GM23338 (cell line): Measurements from ENCODE around the gene DDX54.

Experiments
- CREB1 ChIP-seq: fragments of 250-450 bp; sonication (Bioruptor Pico); IDR thresholded peaks from 2 replicates; pipeline ENCODE4 v1.5.0; 2020; ENCODE audit warnings: low read depth, mild to moderate bottlenecking, moderate library complexity
- EZH2 ChIP-seq: fragments of 200-600 bp; sonication (generic); IDR thresholded peaks from one replicate; pipeline ENCODE4 v1.8.0; 2017; ENCODE audit warnings: antibody characterized with exemption, mild to moderate bottlenecking, low read depth; ENCODE audit not compliant: unreplicated experiment
- EZH2phosphoT487 ChIP-seq: fragments of 200-600 bp; sonication (generic); IDR thresholded peaks from one replicate; pipeline ENCODE4 v1.8.1; 2018; ENCODE audit warnings: antibody characterized with exemption; ENCODE audit not compliant: unreplicated experiment
- JUNB ChIP-seq: IDR thresholded peaks from one replicate; pipeline ENCODE4 v1.6.1; 2016; ENCODE audit warnings: antibody characterized with exemption; ENCODE audit not compliant: unreplicated experiment
- NANOG ChIP-seq: IDR thresholded peaks from 2 replicates; pipeline ENCODE4 v1.6.1; 2016; ENCODE audit warnings: antibody characterized with exemption, borderline replicate concordance
- POLR2AphosphoS5 ChIP-seq: IDR thresholded peaks from 2 replicates; pipeline ENCODE4 v1.6.1; 2016; ENCODE audit warnings: antibody characterized with exemption, low read depth
- REST ChIP-seq: IDR thresholded peaks from one replicate; pipeline ENCODE4 v1.6.1; 2018; ENCODE audit warnings: antibody characterized with exemption; ENCODE audit not compliant: unreplicated experiment
- STAT1 ChIP-seq: IDR thresholded peaks from one replicate; pipeline ENCODE4 v1.6.1; 2016; ENCODE audit warnings: antibody characterized with exemption; ENCODE audit not compliant: unreplicated experiment
- ZNF114 ChIP-seq: fragments of 250-450 bp; sonication (Bioruptor Pico); IDR thresholded peaks from 2 replicates; pipeline ENCODE4 v1.5.0; 2020; ENCODE audit warnings: mild to moderate bottlenecking, moderate library complexity
- ZNF331 ChIP-seq: fragments of 250-450 bp; sonication (Bioruptor Pico); IDR thresholded peaks from 2 replicates; pipeline ENCODE4 v1.5.0; 2020; ENCODE audit warnings: low read depth, mild to moderate bottlenecking, moderate library complexity
- TF ChIP-seq, protein P1 (sequence below), 2 experiments: fragments of 200-600 bp in 1 of 2; sonication (generic) in 1 of 2; conservative IDR thresholded peaks; 2 replicates each; pipeline versions ENCODE4 v1.5.1 to v1.6.1; 2016 to 2017; ENCODE audit warnings: antibody characterized with exemption in 2 of 2, low read depth in 2 of 2, mild to moderate bottlenecking in 2 of 2, moderate library complexity in 1 of 2
- TF ChIP-seq, protein P2 (sequence below): IDR thresholded peaks from 2 replicates; pipeline ENCODE4 v1.6.1; 2016; ENCODE audit warnings: antibody characterized with exemption
- TF ChIP-seq, protein P3 (sequence below): fragments of 250-450 bp; sonication (Bioruptor Pico); IDR thresholded peaks from 2 replicates; pipeline ENCODE4 v1.5.0; 2020; ENCODE audit warnings: mild to moderate bottlenecking, moderate library complexity

- TF ChIP-seq, protein P1, sequence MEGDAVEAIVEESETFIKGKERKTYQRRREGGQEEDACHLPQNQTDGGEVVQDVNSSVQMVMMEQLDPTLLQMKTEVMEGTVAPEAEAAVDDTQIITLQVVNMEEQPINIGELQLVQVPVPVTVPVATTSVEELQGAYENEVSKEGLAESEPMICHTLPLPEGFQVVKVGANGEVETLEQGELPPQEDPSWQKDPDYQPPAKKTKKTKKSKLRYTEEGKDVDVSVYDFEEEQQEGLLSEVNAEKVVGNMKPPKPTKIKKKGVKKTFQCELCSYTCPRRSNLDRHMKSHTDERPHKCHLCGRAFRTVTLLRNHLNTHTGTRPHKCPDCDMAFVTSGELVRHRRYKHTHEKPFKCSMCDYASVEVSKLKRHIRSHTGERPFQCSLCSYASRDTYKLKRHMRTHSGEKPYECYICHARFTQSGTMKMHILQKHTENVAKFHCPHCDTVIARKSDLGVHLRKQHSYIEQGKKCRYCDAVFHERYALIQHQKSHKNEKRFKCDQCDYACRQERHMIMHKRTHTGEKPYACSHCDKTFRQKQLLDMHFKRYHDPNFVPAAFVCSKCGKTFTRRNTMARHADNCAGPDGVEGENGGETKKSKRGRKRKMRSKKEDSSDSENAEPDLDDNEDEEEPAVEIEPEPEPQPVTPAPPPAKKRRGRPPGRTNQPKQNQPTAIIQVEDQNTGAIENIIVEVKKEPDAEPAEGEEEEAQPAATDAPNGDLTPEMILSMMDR (conservative IDR thresholded peaks at IDR 0.05; ENCODE audit: low read depth in 2 of 2): no peak
- TF ChIP-seq JUNB (no peak), POLR2AphosphoS5 (no peak), REST (no peak), CREB1 (CRISPR knock-in tag) (no peak), NANOG (no peak), EZH2 (no peak), ZNF114 (CRISPR knock-in tag) (no peak), EZH2phosphoT487 (no peak), STAT1 (no peak), ZNF331 (CRISPR knock-in tag) (no peak)
- TF ChIP-seq, protein P2, sequence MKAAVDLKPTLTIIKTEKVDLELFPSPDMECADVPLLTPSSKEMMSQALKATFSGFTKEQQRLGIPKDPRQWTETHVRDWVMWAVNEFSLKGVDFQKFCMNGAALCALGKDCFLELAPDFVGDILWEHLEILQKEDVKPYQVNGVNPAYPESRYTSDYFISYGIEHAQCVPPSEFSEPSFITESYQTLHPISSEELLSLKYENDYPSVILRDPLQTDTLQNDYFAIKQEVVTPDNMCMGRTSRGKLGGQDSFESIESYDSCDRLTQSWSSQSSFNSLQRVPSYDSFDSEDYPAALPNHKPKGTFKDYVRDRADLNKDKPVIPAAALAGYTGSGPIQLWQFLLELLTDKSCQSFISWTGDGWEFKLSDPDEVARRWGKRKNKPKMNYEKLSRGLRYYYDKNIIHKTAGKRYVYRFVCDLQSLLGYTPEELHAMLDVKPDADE: no peak
- TF ChIP-seq, protein P3, sequence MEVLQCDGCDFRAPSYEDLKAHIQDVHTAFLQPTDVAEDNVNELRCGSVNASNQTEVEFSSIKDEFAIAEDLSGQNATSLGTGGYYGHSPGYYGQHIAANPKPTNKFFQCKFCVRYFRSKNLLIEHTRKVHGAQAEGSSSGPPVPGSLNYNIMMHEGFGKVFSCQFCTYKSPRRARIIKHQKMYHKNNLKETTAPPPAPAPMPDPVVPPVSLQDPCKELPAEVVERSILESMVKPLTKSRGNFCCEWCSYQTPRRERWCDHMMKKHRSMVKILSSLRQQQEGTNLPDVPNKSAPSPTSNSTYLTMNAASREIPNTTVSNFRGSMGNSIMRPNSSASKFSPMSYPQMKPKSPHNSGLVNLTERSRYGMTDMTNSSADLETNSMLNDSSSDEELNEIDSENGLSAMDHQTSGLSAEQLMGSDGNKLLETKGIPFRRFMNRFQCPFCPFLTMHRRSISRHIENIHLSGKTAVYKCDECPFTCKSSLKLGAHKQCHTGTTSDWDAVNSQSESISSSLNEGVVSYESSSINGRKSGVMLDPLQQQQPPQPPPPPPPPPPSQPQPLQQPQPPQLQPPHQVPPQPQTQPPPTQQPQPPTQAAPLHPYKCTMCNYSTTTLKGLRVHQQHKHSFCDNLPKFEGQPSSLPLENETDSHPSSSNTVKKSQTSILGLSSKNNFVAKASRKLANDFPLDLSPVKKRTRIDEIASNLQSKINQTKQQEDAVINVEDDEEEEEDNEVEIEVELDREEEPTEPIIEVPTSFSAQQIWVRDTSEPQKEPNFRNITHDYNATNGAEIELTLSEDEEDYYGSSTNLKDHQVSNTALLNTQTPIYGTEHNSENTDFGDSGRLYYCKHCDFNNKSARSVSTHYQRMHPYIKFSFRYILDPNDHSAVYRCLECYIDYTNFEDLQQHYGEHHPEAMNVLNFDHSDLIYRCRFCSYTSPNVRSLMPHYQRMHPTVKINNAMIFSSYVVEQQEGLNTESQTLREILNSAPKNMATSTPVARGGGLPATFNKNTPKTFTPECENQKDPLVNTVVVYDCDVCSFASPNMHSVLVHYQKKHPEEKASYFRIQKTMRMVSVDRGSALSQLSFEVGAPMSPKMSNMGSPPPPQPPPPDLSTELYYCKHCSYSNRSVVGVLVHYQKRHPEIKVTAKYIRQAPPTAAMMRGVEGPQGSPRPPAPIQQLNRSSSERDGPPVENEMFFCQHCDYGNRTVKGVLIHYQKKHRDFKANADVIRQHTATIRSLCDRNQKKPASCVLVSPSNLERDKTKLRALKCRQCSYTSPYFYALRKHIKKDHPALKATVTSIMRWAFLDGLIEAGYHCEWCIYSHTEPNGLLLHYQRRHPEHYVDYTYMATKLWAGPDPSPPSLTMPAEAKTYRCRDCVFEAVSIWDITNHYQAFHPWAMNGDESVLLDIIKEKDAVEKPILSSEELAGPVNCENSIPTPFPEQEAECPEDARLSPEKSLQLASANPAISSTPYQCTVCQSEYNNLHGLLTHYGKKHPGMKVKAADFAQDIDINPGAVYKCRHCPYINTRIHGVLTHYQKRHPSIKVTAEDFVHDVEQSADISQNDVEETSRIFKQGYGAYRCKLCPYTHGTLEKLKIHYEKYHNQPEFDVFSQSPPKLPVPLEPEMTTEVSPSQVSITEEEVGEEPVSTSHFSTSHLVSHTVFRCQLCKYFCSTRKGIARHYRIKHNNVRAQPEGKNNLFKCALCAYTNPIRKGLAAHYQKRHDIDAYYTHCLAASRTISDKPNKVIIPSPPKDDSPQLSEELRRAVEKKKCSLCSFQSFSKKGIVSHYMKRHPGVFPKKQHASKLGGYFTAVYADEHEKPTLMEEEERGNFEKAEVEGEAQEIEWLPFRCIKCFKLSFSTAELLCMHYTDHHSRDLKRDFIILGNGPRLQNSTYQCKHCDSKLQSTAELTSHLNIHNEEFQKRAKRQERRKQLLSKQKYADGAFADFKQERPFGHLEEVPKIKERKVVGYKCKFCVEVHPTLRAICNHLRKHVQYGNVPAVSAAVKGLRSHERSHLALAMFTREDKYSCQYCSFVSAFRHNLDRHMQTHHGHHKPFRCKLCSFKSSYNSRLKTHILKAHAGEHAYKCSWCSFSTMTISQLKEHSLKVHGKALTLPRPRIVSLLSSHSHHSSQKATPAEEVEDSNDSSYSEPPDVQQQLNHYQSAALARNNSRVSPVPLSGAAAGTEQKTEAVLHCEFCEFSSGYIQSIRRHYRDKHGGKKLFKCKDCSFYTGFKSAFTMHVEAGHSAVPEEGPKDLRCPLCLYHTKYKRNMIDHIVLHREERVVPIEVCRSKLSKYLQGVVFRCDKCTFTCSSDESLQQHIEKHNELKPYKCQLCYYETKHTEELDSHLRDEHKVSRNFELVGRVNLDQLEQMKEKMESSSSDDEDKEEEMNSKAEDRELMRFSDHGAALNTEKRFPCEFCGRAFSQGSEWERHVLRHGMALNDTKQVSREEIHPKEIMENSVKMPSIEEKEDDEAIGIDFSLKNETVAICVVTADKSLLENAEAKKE (CRISPR knock-in tag): no peak
These were observed 979 bp downstream of the DDX54 start for GRCh38 chr12:113184098-113184899.
